Adrenal gland (tissue), 19 donors: ENCODE measurements around the gene HOXC11. TPM values are rescaled to one million over a fixed set of nuclear protein-coding genes. Genes with fewer than 3 reads are reported as not detected.

Experiments used
- DNase-seq, 7 donors: peaks; one replicate each; pipeline ENCODE4 v3.0.0-alpha.2; 2019 to 2020
- H3K27ac ChIP-seq, 5 donors: fragments of 200-600 bp; sonication (generic) in 4 of 5; 1 replicate in 3 of 5; 2 replicates in 2 of 5; pipeline versions ENCODE4 v1.5.1 to v1.8.0; 2016 to 2020; ENCODE audit warnings: mild to moderate bottlenecking in 1 of 5
- H3K27me3 ChIP-seq: fragments of 200-600 bp; 2 replicates; pipeline ENCODE4 v1.8.0; 2021
- H3K36me3 ChIP-seq, 2 donors: fragments of 200-600 bp; replicated peaks in 1 of 2; 1 replicate in 1 of 2; 2 replicates in 1 of 2; pipeline versions ENCODE4 v1.5.1 to v1.8.0; 2018 to 2022
- H3K4me1 ChIP-seq, 2 donors: fragments of 200-600 bp; replicated peaks in 1 of 2; 1 replicate in 1 of 2; 2 replicates in 1 of 2; pipeline versions ENCODE4 v1.5.1 to v1.8.0; 2018 to 2021
- H3K4me3 ChIP-seq, 4 donors: fragments of 200-600 bp; sonication (generic) in 3 of 4; one replicate each; pipeline ENCODE4 v1.5.1; 2016 to 2018
- H3K9me3 ChIP-seq, 3 donors: fragments of 200-600 bp; sonication (generic) in 1 of 3; replicated peaks in 1 of 3; 1 replicate in 2 of 3; 2 replicates in 1 of 3; pipeline versions ENCODE4 v1.5.1 to v1.8.0; 2016 to 2021
- CTCF ChIP-seq, 6 experiments: fragments of 450-650 bp in 4 of 6; fragments of 200-600 bp in 2 of 6; sonication (generic) in 1 of 6; IDR thresholded peaks; 1 replicate in 5 of 6; 2 replicates in 1 of 6; pipeline versions ENCODE4 v1.5.1 to v1.8.0; 2016 to 2021; ENCODE audit warnings: antibody characterized with exemption in 6 of 6, mild to moderate bottlenecking in 2 of 6, moderate library complexity in 1 of 6
- POLR2A ChIP-seq, 2 donors: fragments of 450-650 bp; IDR thresholded peaks; one replicate each; pipeline ENCODE4 v1.6.1; 2017; ENCODE audit warnings: antibody characterized with exemption in 2 of 2, mild to moderate bottlenecking in 2 of 2, moderate library complexity in 1 of 2
- WGBS, 4 donors: extraction: QIAGEN DNeasy Blood & Tissue Kit in 2 of 4; methylation state at CpG; one replicate each; pipeline versions ENCODE4 v1.1.5 to v1.1.7; 2013 to 2017; 5-methylcytosine and 5-hydroxymethylcytosine counted together
- intact Hi-C, 2 donors: fragments of 100-400 bp; cut with DNase I; formaldehyde crosslinking; loops; one replicate each; pipeline versions ENCODE4 v1.14.1 to v1.15.0; 2022 to 2023
- long read RNA-seq, 10 donors: library from polyadenylated mRNA in 3 of 10; unstranded in 2 of 10; stranded (forward) in 1 of 10; transcript quantifications; one replicate each; pipeline ENCODE4 v2.0.0 and lab custom pipeline, GENCODE V29; 2021 to 2026
- polyA plus RNA-seq, 3 donors: library from polyadenylated mRNA; stranded (reverse); fragments of 200-250 nt in 2 of 3; fragments of 350-450 nt in 1 of 3; fragmentation: Illumina TruSeq in 1 of 3; extraction: RNeasy Lipid Tissue Mini Kit (QIAGEN cat#74804) in 1 of 3; gene quantifications; one replicate each; pipeline ENCODE4 v1.2.3, GENCODE V29; 2013 to 2014
- total RNA-seq, 9 donors: library from RNA; depleted of rRNA in 4 of 9; stranded (reverse); fragments of >200 nt in 4 of 9; fragments of 120-200 nt in 1 of 9; fragmentation: NEBNext Ultra II Directional in 1 of 9; extraction: Animal tissue kit (Norgen Biotek cat#: 25700) in 1 of 9; gene quantifications; one replicate each; pipeline versions ENCODE4 v1.1.0 to v1.2.4, GENCODE V29; 2013 to 2023
- donor health status: healthy with polysubstance abuse.
- donor health status: Bipolar disorder and iron deficiency.
- donor health status: DM: yes; HTN: yes; CAD: no.
- donor health status: DM: no; HTN: no; CAD: no.
- donor health status: DM: no; HTN: no; CAD: no.
- donor health status: DM: yes; HTN: yes; CAD: no.

Gene HOXC11
- not detected for total RNA-seq
- not detected for polyA plus RNA-seq
- long read RNA-seq, donor 1: 0 reads
- long read RNA-seq, donor 2: 0 reads
- long read RNA-seq, donor 3: 0 reads
- long read RNA-seq, donor 4: 0 reads
- long read RNA-seq, donor 5: 0 reads
- long read RNA-seq, donor 6: 0 reads
- long read RNA-seq, donor 7: 0 reads
- long read RNA-seq, donor 8: 0 reads
- long read RNA-seq, donor 9: 0 reads
- long read RNA-seq, donor 10: 0 reads

GRCh38 chr12:53972722-53973235 is at the start of gene HOXC11:
TSS of gene HOXC11 (plus strand) at chr12:53973126. CDS start at chr12:53973242, 116 bp downstream.
- peak within 1 kb of the TSS in 1 of 4 donors; percentile 47 for H3K4me3 ChIP-seq
- no peak within 1 kb of the TSS for H3K27ac ChIP-seq
- H3K4me1 ChIP-seq: peaks cover 9 to 19% of the 10 kb centered on the region in 2 donors
- intact Hi-C loops: no loop called here
- no peak for DNase-seq
- peaks cover 93% of the 10 kb centered on the region for H3K27me3 ChIP-seq
- no peaks in the 10 kb centered on the region for H3K36me3 ChIP-seq
- TF ChIP-seq CTCF (IDR thresholded peaks at IDR 0.05) (no peak), POLR2A (IDR thresholded peaks at IDR 0.05) (no peak)
- H3K9me3 ChIP-seq: no peaks in the 10 kb centered on the region
- WGBS, 4 donors: 6 to 10% (median 10%) methylated on average over 18 to 21 of the region's 21 CpGs

GRCh38 chr12:53924521-53925405 is 48.2 kb upstream of the HOXC11 start:
- Histone ChIP-seq H3K27me3 (peaks cover 85% of the 10 kb centered on the region), H3K4me1 (no peaks in the 10 kb centered on the region), H3K36me3 (no peaks in the 10 kb centered on the region), H3K9me3 (no peaks in the 10 kb centered on the region), H3K4me3 (no peak overlapping the region), H3K27ac (no peak overlapping the region)
- intact Hi-C loops: no loop called here
- no peak for DNase-seq
- 26 to 56% (median 46%) methylated on average over 2 of the region's 2 CpGs for WGBS, 4 donors
- TF ChIP-seq POLR2A (IDR thresholded peaks at IDR 0.05) (no peak), CTCF (IDR thresholded peaks at IDR 0.05) (no peak)

GRCh38 chr12:53927220-53928029 is 45.5 kb upstream of the HOXC11 start:
- Histone ChIP-seq H3K4me3 (no peak overlapping the region), H3K4me1 (no peaks in the 10 kb centered on the region), H3K27me3 (peaks cover 96% of the 10 kb centered on the region), H3K27ac (no peak overlapping the region), H3K36me3 (no peaks in the 10 kb centered on the region), H3K9me3 (no peaks in the 10 kb centered on the region)
- whole genome bisulfite sequencing, 4 donors: 5 to 8% (median 6%) methylated on average over 37 to 45 of the region's 45 CpGs
- TF ChIP-seq CTCF (IDR thresholded peaks at IDR 0.05): no peak
- TF ChIP-seq POLR2A (IDR thresholded peaks at IDR 0.05): no peak
- DNase-seq: no peak
- intact Hi-C loops: no loop called here
